HG03135 (cell line): Measurements from ENCODE around the gene ABCF1.
"Not testable (repeated sequence)": the region's sequence is repeated elsewhere in the genome, so short reads cannot be mapped to it uniquely, and the experiment has no call there.

Experiments used
- ATAC-seq: cut with Tn5 transposase; IDR thresholded peaks from one replicate; pipeline ENCODE4 v1.9.1; 2021; ENCODE audit warnings: mild to moderate bottlenecking, moderate library complexity; ENCODE audit not compliant: unreplicated experiment

ABCF1 gene

GRCh38 chr6:30571075-30571761 is at the start of gene ABCF1:
Gene ABCF1 (plus strand): TSS chr6:30571442. CDS start chr6:30571488, 46 bp downstream.
- ATAC-seq: peak; percentile 94

DNA sequence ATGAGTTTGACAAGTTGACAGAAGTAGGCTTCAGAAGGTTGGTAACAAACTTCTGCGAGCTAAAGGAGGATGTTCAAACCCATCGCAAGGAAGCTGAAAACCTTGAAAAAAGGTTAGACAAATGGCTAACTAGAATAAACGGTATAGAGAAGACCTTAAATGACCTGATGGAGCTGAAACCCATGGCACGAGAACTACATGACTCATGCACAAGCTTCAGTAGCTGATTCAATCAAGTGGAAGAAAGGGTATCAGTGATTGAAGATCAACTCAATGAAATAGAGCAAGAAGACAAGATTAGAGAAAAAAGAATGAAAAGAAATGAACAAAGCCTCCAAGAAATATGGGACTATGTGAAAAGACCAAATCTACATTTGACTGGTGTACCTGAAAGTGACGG is 49.3 kb upstream of the ABCF1 start:
- not testable (repeated sequence) for ATAC-seq

DNA sequence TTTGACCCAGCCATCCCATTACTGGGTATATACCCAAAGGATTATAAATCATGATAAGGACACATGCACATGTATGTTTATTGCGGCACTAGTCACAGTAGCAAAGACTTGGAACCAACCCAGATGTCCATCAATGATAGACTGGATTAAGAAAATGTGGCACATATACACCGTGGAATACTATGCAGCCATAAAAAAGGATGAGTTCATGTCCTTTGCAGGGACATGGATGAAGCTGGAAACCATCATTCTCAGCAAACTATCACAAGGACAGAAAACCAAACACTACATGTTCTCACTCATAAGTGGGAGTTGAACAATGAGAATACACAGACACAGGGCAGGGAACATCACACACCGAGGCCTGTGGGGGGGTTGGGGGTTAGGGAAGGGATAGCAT is 44.8 kb upstream of the ABCF1 start:
- not testable (repeated sequence) for ATAC-seq

GRCh38 chr6:30529349-30529875 is 41.8 kb upstream of the ABCF1 start:
- ATAC-seq: not testable (repeated sequence)

GRCh38 chr6:30530014-30530413 is 41.2 kb upstream of the ABCF1 start:
- ATAC-seq: no peak

- no peak for ATAC-seq
These were observed 37.6 kb upstream of the ABCF1 start for GRCh38 chr6:30533460-30534294.

DNA sequence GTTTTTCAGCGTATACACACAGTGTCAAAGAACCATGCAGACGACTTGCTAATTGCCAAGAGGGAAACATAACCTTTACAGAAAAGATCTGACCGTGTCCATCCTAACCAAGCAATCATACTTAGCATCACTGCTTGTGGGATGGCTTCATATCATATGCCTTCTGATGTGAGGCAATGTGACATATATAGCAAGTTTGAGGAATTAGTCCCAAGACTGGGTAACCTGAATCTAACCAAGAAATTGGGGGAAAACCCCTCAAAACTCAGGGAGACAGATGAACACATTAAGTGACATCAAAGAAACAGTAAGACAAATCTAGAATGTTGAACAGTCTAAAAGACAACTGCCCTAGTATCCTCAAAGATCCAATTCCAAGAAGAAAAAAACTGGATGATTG is 33.3 kb upstream of the ABCF1 start:
- no peak for ATAC-seq

GRCh38 chr6:30541515-30542403 is 29.5 kb upstream of the ABCF1 start:
- ATAC-seq: peak; percentile 57

DNA sequence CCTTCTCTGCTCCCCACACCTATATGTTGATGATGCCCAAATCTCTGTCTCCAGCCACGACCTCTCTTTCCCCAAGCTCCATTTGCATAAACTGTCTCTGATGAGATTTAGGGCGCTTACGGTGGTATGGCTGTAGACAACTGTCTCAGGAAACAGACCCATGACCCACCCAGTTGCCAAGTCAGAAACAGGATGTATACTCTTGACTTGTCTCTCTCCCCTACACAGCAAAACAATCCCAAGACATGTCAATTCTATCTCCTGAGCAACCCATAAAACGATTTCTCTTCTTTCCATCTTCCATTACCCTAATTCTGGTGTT is 28.9 kb upstream of the ABCF1 start:
- ATAC-seq: no peak

GRCh38 chr6:30542915-30543314 is 28.3 kb upstream of the ABCF1 start:
- ATAC-seq: no peak

GRCh38 chr6:30543821-30544220 is 27.4 kb upstream of the ABCF1 start:
- ATAC-seq: no peak

DNA sequence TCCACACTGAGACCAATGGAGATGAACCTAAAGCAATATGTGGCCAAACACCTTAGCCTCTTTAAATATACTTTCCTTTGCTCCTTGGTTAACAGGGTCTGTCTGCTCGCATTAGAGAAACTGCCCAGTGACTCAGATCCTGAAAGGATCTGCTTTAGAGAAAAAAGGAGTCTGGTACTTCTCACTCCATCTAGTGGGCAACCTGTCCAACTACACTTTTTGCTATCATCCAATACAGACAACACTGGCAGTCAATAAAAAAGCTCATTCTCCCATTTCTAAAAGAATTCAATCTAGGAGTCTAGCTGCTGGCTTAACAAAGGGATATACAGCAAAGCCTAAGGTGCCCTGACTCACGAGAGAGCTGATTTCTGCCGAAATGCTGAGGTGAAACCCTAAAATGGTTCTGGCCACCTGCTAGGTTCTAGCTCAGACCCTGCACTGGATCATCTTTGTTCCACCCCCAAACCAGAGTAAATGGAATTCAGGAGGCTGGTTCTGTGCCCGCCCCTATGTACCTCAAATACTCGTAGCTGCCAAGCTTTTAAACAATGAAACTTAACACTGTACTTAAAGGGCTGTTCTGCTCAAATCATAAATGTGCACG is 26.5 kb upstream of the ABCF1 start:
- no peak for ATAC-seq

DNA sequence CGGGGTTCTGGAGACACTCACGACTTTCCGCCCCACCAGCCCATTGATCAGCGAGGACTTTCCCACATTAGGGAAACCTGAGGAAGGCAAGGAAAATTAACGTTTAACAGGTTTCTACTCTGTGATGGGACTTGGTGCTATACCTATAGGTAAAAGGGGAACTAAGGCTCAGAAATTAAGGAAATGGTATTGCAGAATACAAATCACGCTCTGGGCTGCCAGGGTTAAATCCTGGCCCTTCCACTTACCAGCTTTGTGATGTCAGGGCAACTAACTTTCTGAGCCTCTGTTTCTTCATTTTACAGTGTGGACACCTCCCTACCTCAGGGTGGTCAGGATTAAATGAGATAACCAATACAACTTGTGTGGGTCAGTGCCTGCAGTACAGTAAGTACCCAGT is 23.8 kb upstream of the ABCF1 start:
- ATAC-seq: no peak

- no peak for ATAC-seq
These were observed 22.9 kb upstream of the ABCF1 start for GRCh38 chr6:30548375-30548774.

- ATAC-seq: no peak
These were observed 16.8 kb upstream of the ABCF1 start for GRCh38 chr6:30554404-30554803.

- ATAC-seq: no peak
These were observed 16.1 kb upstream of the ABCF1 start for GRCh38 chr6:30554962-30555815.

- ATAC-seq: peak; percentile 8
These were observed 15.5 kb upstream of the ABCF1 start for GRCh38 chr6:30555816-30556065.

GRCh38 chr6:30556066-30556905 is 15.0 kb upstream of the ABCF1 start, which contains the start of gene GNL1:
Gene GNL1 (minus strand): TSS chr6:30556489. CDS start chr6:30556203, 286 bp downstream.
- peak; percentile 83 for ATAC-seq
